OCI-LY1 (cell line): ENCODE measurements around the gene EMX1.
A peak's percentile ranks its signal among the peaks of the same experiment; 100 is the strongest.

Experiments
- H2AFZ ChIP-seq: fragments of 200-600 bp; sonication (generic), shearing (Covaris generic); 2 replicates; pipeline ENCODE4 v1.6.0; 2014; ENCODE audit warnings: antibody characterized with exemption, mild to moderate bottlenecking, low read length
- H3F3A ChIP-seq: fragments of 200-600 bp; sonication (generic), shearing (Covaris generic); 2 replicates; pipeline ENCODE4 v1.6.0; 2014; ENCODE audit warnings: mild to moderate bottlenecking, antibody characterized with exemption, low read length, moderate library complexity; ENCODE audit not compliant: insufficient read depth
- H3K27ac ChIP-seq: fragments of 200-600 bp; sonication (generic); 2 replicates; pipeline ENCODE4 v1.5.1; 2014; ENCODE audit warnings: low read length, mixed run types, mild to moderate bottlenecking, low read depth; ENCODE audit not compliant: poor library complexity, severe bottlenecking
- H3K27me3 ChIP-seq: fragments of 200-600 bp; sonication (generic); 2 replicates; pipeline ENCODE4 v1.6.0; 2014; ENCODE audit warnings: antibody characterized with exemption, mild to moderate bottlenecking, low read length, moderate library complexity; ENCODE audit not compliant: insufficient read depth
- H3K36me3 ChIP-seq: fragments of 200-600 bp; sonication (generic); 2 replicates; pipeline ENCODE4 v1.6.1; 2014; ENCODE audit warnings: mild to moderate bottlenecking, antibody characterized with exemption, low read length, moderate library complexity, mixed read lengths; ENCODE audit not compliant: insufficient read depth
- H3K4me1 ChIP-seq: fragments of 200-600 bp; sonication (generic); 2 replicates; pipeline ENCODE4 v1.5.1; 2014; ENCODE audit warnings: mild to moderate bottlenecking, low read length, moderate library complexity; ENCODE audit not compliant: insufficient read depth, severe bottlenecking
- H3K4me2 ChIP-seq: fragments of 200-600 bp; sonication (generic), shearing (Covaris generic); 2 replicates; pipeline ENCODE4 v1.6.1; 2014; ENCODE audit warnings: low read length
- H3K4me3 ChIP-seq: fragments of 200-600 bp; sonication (generic); 2 replicates; pipeline ENCODE4 v1.5.1; 2014; ENCODE audit warnings: low read length, low read depth, mild to moderate bottlenecking, mixed read lengths; ENCODE audit not compliant: poor library complexity, severe bottlenecking
- H3K79me2 ChIP-seq: fragments of 200-600 bp; shearing (Covaris generic); 2 replicates; pipeline ENCODE4 v1.6.1; 2016; ENCODE audit warnings: mixed run types, low read length, mixed read lengths; ENCODE audit not compliant: insufficient read depth
- H3K9ac ChIP-seq: fragments of 200-600 bp; sonication (generic), shearing (Covaris generic); 2 replicates; pipeline ENCODE4 v1.6.1; 2014; ENCODE audit warnings: mild to moderate bottlenecking, low read length, mixed read lengths
- H3K9me2 ChIP-seq: fragments of 200-600 bp; sonication (generic), shearing (Covaris generic); 2 replicates; pipeline ENCODE4 v1.6.1; 2014; ENCODE audit warnings: low read depth, mild to moderate bottlenecking, low read length, mixed read lengths
- H3K9me3 ChIP-seq: fragments of 200-600 bp; shearing (Covaris generic); 2 replicates; pipeline ENCODE4 v1.6.1; 2014; ENCODE audit warnings: low read length, mixed read lengths
- H4K20me1 ChIP-seq: fragments of 200-600 bp; sonication (generic), shearing (Covaris generic); 2 replicates; pipeline ENCODE4 v1.6.0; 2016; ENCODE audit warnings: mild to moderate bottlenecking, low read length; ENCODE audit not compliant: insufficient read depth
- EZH2 ChIP-seq: fragments of 200-600 bp; sonication (generic), shearing (Covaris generic); IDR thresholded peaks from 2 replicates; pipeline ENCODE4 v1.8.0; 2017; ENCODE audit warnings: borderline replicate concordance, mixed run types, mild to moderate bottlenecking, antibody characterized with exemption, low read length, moderate library complexity, mixed read lengths
- TF ChIP-seq, protein P1 (sequence below): fragments of 200-600 bp; sonication (generic), shearing (Covaris generic); IDR thresholded peaks from 2 replicates; pipeline ENCODE4 v1.5.1; 2017; ENCODE audit warnings: mild to moderate bottlenecking, antibody characterized with exemption, low read length, moderate library complexity, mixed read lengths

EMX1 gene

DNA sequence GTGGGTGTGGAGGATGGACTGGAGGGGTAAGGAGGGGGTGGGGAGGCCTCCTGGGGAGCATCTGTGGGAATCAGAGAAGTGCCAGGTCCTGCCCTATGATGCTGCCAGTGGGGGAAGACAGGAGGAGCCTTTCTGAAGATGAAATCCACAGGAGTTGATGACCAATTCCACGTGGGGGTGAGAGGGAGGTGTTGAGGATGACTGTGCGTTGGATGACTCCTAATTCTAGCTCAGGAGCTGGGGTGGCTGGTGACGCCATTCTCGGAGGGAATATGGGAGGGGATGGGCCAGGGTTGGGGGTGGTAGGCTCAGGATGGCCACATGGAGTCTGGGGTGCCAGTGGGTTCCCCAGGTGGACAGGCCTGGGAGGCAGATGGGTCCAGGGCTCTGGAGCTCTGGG lies 32.3 kb downstream of the EMX1 start:
- no peaks in the 10 kb centered on the region for H3K36me3 ChIP-seq
- H3K27ac ChIP-seq: no peak overlapping the region
- H3K27me3 ChIP-seq: no peaks in the 10 kb centered on the region
- no peak overlapping the region for H3K9ac ChIP-seq
- no peak overlapping the region for H2AFZ ChIP-seq
- H3K4me1 ChIP-seq: peaks cover 12% of the 10 kb centered on the region
- H3K9me2 ChIP-seq: no peaks in the 10 kb centered on the region
- TF ChIP-seq, protein P1, sequence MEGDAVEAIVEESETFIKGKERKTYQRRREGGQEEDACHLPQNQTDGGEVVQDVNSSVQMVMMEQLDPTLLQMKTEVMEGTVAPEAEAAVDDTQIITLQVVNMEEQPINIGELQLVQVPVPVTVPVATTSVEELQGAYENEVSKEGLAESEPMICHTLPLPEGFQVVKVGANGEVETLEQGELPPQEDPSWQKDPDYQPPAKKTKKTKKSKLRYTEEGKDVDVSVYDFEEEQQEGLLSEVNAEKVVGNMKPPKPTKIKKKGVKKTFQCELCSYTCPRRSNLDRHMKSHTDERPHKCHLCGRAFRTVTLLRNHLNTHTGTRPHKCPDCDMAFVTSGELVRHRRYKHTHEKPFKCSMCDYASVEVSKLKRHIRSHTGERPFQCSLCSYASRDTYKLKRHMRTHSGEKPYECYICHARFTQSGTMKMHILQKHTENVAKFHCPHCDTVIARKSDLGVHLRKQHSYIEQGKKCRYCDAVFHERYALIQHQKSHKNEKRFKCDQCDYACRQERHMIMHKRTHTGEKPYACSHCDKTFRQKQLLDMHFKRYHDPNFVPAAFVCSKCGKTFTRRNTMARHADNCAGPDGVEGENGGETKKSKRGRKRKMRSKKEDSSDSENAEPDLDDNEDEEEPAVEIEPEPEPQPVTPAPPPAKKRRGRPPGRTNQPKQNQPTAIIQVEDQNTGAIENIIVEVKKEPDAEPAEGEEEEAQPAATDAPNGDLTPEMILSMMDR: no peak
- TF ChIP-seq EZH2: no peak
- H3K4me3 ChIP-seq: no peak overlapping the region
- H3K9me3 ChIP-seq: no peaks in the 10 kb centered on the region
- no peak overlapping the region for H3K4me2 ChIP-seq
- H3F3A ChIP-seq: no peaks in the 10 kb centered on the region
- H3K79me2 ChIP-seq: no peaks in the 10 kb centered on the region
- no peaks in the 10 kb centered on the region for H4K20me1 ChIP-seq

DNA sequence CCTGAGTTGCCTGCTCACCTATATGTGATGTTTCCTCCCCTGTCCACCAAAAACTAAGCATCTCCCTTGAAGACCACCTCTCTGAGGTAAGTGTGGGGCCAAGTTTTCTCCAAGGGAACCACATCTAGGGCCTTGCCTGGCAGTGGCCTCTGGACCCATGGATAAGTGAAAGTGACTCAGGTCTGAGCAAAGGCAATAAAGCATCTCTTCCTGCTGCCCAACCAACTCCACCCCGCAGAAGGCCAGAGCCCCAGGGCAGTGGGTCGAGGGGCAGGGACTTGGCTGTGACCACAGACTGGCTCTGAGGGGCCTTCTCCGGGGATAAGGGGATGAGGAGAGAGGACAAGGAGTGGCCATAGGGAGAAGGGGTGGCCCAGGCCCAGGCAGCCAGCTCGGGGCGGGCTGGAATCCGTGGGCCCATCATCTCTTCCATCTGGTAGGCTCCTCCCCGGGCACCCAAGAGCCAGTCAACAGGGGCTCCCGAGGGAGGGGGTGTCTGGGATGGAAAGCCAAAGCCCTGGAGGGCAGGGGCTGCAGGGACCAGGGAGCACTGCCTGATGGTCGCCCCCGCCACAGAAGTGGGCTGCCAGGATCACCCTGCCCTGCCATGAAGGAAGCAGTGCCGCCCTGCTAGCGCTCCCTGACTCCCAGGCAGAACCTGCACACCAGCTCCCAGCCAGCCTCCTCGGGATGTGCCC lies 33.4 kb downstream of the EMX1 start:
- Histone ChIP-seq H3K9me2 (no peaks in the 10 kb centered on the region), H3K27ac (peak overlapping the region; percentile 36), H2AFZ (no peak overlapping the region), H4K20me1 (no peaks in the 10 kb centered on the region), H3F3A (no peaks in the 10 kb centered on the region), H3K9ac (no peak overlapping the region), H3K4me1 (peaks cover 12% of the 10 kb centered on the region), H3K79me2 (no peaks in the 10 kb centered on the region), H3K27me3 (no peaks in the 10 kb centered on the region), H3K36me3 (no peaks in the 10 kb centered on the region), H3K4me2 (no peak overlapping the region; the same call in 1 of the 2 replicates), H3K4me3 (no peak overlapping the region), H3K9me3 (no peaks in the 10 kb centered on the region)
- no peak for TF ChIP-seq EZH2
- TF ChIP-seq, protein P1: no peak

DNA sequence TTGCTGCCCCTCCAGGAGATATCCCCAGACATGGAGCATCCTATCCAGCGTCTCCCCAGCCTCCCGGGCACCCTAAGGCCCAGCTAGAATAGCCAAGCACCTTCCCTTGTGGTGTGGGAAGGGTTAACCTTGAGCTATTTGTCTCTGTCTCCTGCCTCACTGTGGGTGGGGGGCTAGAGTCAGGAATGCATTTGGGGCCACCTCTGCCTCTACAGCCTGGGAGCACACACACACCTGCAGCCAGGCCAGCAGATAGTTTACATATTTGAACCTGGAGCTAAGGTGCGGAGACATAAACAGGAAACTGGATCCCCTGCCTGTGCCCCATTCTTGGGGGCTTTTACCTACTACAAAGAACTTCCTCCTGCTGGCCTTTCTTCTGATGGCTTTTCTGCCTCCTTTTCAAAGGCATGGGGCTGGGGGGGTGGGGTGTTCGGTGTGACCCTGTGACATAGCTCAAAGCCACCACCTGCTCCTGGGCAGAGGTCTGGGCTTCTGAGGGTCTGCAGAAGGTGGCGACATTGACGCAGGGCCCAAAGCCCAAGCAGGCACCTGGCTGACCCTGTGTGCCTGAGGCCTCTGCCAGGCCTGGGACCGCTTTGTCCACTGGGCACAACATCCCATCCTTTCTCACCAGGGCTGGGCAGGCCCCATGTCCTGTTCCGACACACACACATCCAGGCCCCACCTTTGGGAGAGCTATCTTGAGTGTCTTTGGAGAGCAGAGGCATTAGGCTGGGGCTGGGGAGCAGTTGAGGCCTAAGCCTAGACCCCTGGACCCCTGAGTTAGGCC lies 34.2 kb downstream of the EMX1 start:
- no peak overlapping the region; the same call in 1 of the 2 replicates for H3K4me2 ChIP-seq
- no peaks in the 10 kb centered on the region for H3F3A ChIP-seq
- H2AFZ ChIP-seq: no peak overlapping the region
- no peaks in the 10 kb centered on the region for H3K36me3 ChIP-seq
- peaks cover 12% of the 10 kb centered on the region for H3K4me1 ChIP-seq
- TF ChIP-seq, protein P1: no peak
- no peak for TF ChIP-seq EZH2
- no peaks in the 10 kb centered on the region for H4K20me1 ChIP-seq
- H3K9ac ChIP-seq: no peak overlapping the region
- no peaks in the 10 kb centered on the region for H3K9me3 ChIP-seq
- peak overlapping the region; percentile 36 for H3K27ac ChIP-seq
- no peaks in the 10 kb centered on the region for H3K9me2 ChIP-seq
- no peaks in the 10 kb centered on the region for H3K27me3 ChIP-seq
- no peaks in the 10 kb centered on the region for H3K79me2 ChIP-seq
- no peak overlapping the region for H3K4me3 ChIP-seq
